ENCODE measurements around the gene ANKH.

ANKH gene

GRCh38 chr5:14713476-14714390 lies 157.8 kb downstream of the ANKH start:
- Histone ChIP-seq H3K27ac (ENCODE audit: low read length) (no peak overlapping the region), H3K27me3 (ENCODE audit: insufficient read depth, low read length) (no peaks in the 10 kb centered on the region), H3K36me3 (ENCODE audit: insufficient read depth, low read depth, low read length) (peaks cover 39% of the 10 kb centered on the region), H3K9ac (ENCODE audit: low read depth, low read length) (no peak overlapping the region), H3K4me3 (ENCODE audit: low read length) (no peak overlapping the region), H3K4me1 (ENCODE audit: insufficient read depth, low read length) (no peaks in the 10 kb centered on the region), H3K9me3 (ENCODE audit: insufficient read depth, low read depth, low read length) (no peaks in the 10 kb centered on the region; the same call in 1 of the 2 replicates)

GRCh38 chr5:14712666-14713065 lies 158.9 kb downstream of the ANKH start:
- H3K27me3 ChIP-seq (ENCODE audit: insufficient read depth, low read length), result no peaks in the 10 kb centered on the region
- H3K27ac ChIP-seq (ENCODE audit: low read length), result no peak overlapping the region
- H3K9ac ChIP-seq (ENCODE audit: low read depth, low read length), result no peak overlapping the region
- no peaks in the 10 kb centered on the region for H3K4me1 ChIP-seq (ENCODE audit: insufficient read depth, low read length)
- H3K36me3 ChIP-seq (ENCODE audit: insufficient read depth, low read depth, low read length), result peaks cover 39% of the 10 kb centered on the region
- H3K4me3 ChIP-seq (ENCODE audit: low read length), result no peak overlapping the region
- no peaks in the 10 kb centered on the region; the same call in 1 of the 2 replicates for H3K9me3 ChIP-seq (ENCODE audit: insufficient read depth, low read depth, low read length)

- Histone ChIP-seq H3K9ac (ENCODE audit: low read depth, low read length) (no peak overlapping the region), H3K27me3 (ENCODE audit: insufficient read depth, low read length) (no peaks in the 10 kb centered on the region), H3K4me1 (ENCODE audit: insufficient read depth, low read length) (no peaks in the 10 kb centered on the region), H3K4me3 (ENCODE audit: low read length) (no peak overlapping the region), H3K9me3 (ENCODE audit: insufficient read depth, low read depth, low read length) (no peaks in the 10 kb centered on the region), H3K36me3 (ENCODE audit: insufficient read depth, low read depth, low read length) (peaks cover 39% of the 10 kb centered on the region), H3K27ac (ENCODE audit: low read length) (no peak overlapping the region)
These were observed 159.4 kb downstream of the ANKH start for GRCh38 chr5:14712131-14712530.

- H3K27ac ChIP-seq (ENCODE audit: low read length), result no peak overlapping the region
- H3K9me3 ChIP-seq (ENCODE audit: insufficient read depth, low read depth, low read length), result no peaks in the 10 kb centered on the region
- H3K4me3 ChIP-seq (ENCODE audit: low read length), result no peak overlapping the region
- H3K36me3 ChIP-seq (ENCODE audit: insufficient read depth, low read depth, low read length), result peaks cover 48% of the 10 kb centered on the region
- no peak overlapping the region for H3K9ac ChIP-seq (ENCODE audit: low read depth, low read length)
- H3K4me1 ChIP-seq (ENCODE audit: insufficient read depth, low read length), result no peaks in the 10 kb centered on the region
- no peaks in the 10 kb centered on the region for H3K27me3 ChIP-seq (ENCODE audit: insufficient read depth, low read length)
These were observed 161.1 kb downstream of the ANKH start for GRCh38 chr5:14710313-14710994.

- peaks cover 46% of the 10 kb centered on the region for H3K36me3 ChIP-seq (ENCODE audit: insufficient read depth, low read depth, low read length)
- no peak overlapping the region for H3K4me3 ChIP-seq (ENCODE audit: low read length)
- no peak overlapping the region for H3K27ac ChIP-seq (ENCODE audit: low read length)
- H3K4me1 ChIP-seq (ENCODE audit: insufficient read depth, low read length), result no peaks in the 10 kb centered on the region
- H3K27me3 ChIP-seq (ENCODE audit: insufficient read depth, low read length), result no peaks in the 10 kb centered on the region
- H3K9me3 ChIP-seq (ENCODE audit: insufficient read depth, low read depth, low read length), result no peaks in the 10 kb centered on the region
- no peak overlapping the region for H3K9ac ChIP-seq (ENCODE audit: low read depth, low read length)
These were observed 163.0 kb downstream of the ANKH start for GRCh38 chr5:14708551-14708950.

- Histone ChIP-seq H3K4me1 (ENCODE audit: insufficient read depth, low read length) (no peaks in the 10 kb centered on the region), H3K4me3 (ENCODE audit: low read length) (no peak overlapping the region), H3K9ac (ENCODE audit: low read depth, low read length) (no peak overlapping the region), H3K36me3 (ENCODE audit: insufficient read depth, low read depth, low read length) (peaks cover 39% of the 10 kb centered on the region), H3K9me3 (ENCODE audit: insufficient read depth, low read depth, low read length) (no peaks in the 10 kb centered on the region), H3K27ac (ENCODE audit: low read length) (no peak overlapping the region), H3K27me3 (ENCODE audit: insufficient read depth, low read length) (no peaks in the 10 kb centered on the region)
These were observed 163.7 kb downstream of the ANKH start for GRCh38 chr5:14707811-14708390.

- no peak overlapping the region for H3K9ac ChIP-seq (ENCODE audit: low read depth, low read length)
- H3K9me3 ChIP-seq (ENCODE audit: insufficient read depth, low read depth, low read length), result no peaks in the 10 kb centered on the region
- H3K4me3 ChIP-seq (ENCODE audit: low read length), result no peak overlapping the region
- no peaks in the 10 kb centered on the region for H3K27me3 ChIP-seq (ENCODE audit: insufficient read depth, low read length)
- H3K36me3 ChIP-seq (ENCODE audit: insufficient read depth, low read depth, low read length), result peaks cover 29% of the 10 kb centered on the region
- H3K27ac ChIP-seq (ENCODE audit: low read length), result no peak overlapping the region
- H3K4me1 ChIP-seq (ENCODE audit: insufficient read depth, low read length), result no peaks in the 10 kb centered on the region
These were observed 165.0 kb downstream of the ANKH start for GRCh38 chr5:14706615-14707021.

GRCh38 chr5:14705556-14705955 lies 166.0 kb downstream of the ANKH start:
- Histone ChIP-seq H3K27ac (ENCODE audit: low read length) (no peak overlapping the region), H3K4me3 (ENCODE audit: low read length) (no peak overlapping the region), H3K9ac (ENCODE audit: low read depth, low read length) (no peak overlapping the region), H3K27me3 (ENCODE audit: insufficient read depth, low read length) (no peaks in the 10 kb centered on the region), H3K9me3 (ENCODE audit: insufficient read depth, low read depth, low read length) (no peaks in the 10 kb centered on the region), H3K4me1 (ENCODE audit: insufficient read depth, low read length) (no peaks in the 10 kb centered on the region), H3K36me3 (ENCODE audit: insufficient read depth, low read depth, low read length) (peaks cover 24% of the 10 kb centered on the region)

- no peaks in the 10 kb centered on the region for H3K4me1 ChIP-seq (ENCODE audit: insufficient read depth, low read length)
- H3K9ac ChIP-seq (ENCODE audit: low read depth, low read length), result no peak overlapping the region
- H3K27me3 ChIP-seq (ENCODE audit: insufficient read depth, low read length), result no peaks in the 10 kb centered on the region
- peaks cover 32% of the 10 kb centered on the region for H3K36me3 ChIP-seq (ENCODE audit: insufficient read depth, low read depth, low read length)
- no peaks in the 10 kb centered on the region for H3K9me3 ChIP-seq (ENCODE audit: insufficient read depth, low read depth, low read length)
- H3K27ac ChIP-seq (ENCODE audit: low read length), result no peak overlapping the region
- H3K4me3 ChIP-seq (ENCODE audit: low read length), result no peak overlapping the region
These were observed 169.2 kb downstream of the ANKH start for GRCh38 chr5:14702238-14702839.

GRCh38 chr5:14701556-14701955 lies 170.0 kb downstream of the ANKH start:
- H3K9me3 ChIP-seq (ENCODE audit: insufficient read depth, low read depth, low read length), result no peaks in the 10 kb centered on the region
- 0 out of 2 replicates have a peak, but pooled peaks cover under 1% of the 10 kb centered on the region for H3K4me1 ChIP-seq (ENCODE audit: insufficient read depth, low read length)
- H3K27ac ChIP-seq (ENCODE audit: low read length), result no peak overlapping the region
- no peak overlapping the region for H3K9ac ChIP-seq (ENCODE audit: low read depth, low read length)
- H3K36me3 ChIP-seq (ENCODE audit: insufficient read depth, low read depth, low read length), result peaks cover 30% of the 10 kb centered on the region
- H3K27me3 ChIP-seq (ENCODE audit: insufficient read depth, low read length), result no peaks in the 10 kb centered on the region
- no peak overlapping the region for H3K4me3 ChIP-seq (ENCODE audit: low read length)
